HG03095 (cell line): ENCODE data around the gene TRPM5.

ENCODE experiments used
- ATAC-seq: cut with Tn5 transposase; IDR thresholded peaks from one replicate; pipeline ENCODE4 v1.9.1; 2021; ENCODE audit warnings: moderate library complexity; ENCODE audit not compliant: unreplicated experiment

Gene TRPM5

DNA sequence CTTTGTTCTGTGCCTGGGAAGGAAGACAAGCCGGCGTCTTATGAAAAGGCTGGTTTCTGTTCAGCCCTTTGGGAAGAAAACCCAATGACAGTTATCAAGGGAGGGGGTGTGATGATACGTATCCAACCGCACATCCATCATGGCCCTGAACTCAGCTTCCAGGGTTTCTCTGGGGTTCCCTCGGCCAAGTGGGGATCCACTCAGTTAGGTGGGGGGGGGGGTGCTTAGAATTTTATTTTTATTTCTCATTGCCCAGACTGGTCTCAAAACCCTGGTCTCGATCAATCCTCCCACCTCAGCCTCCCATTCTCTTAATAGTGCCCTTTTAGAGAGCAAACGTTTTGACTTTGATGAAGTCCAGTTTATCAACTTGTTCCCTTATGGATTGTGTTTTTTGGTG lies 26.2 kb upstream of the TRPM5 start:
- ATAC-seq, result no peak

DNA sequence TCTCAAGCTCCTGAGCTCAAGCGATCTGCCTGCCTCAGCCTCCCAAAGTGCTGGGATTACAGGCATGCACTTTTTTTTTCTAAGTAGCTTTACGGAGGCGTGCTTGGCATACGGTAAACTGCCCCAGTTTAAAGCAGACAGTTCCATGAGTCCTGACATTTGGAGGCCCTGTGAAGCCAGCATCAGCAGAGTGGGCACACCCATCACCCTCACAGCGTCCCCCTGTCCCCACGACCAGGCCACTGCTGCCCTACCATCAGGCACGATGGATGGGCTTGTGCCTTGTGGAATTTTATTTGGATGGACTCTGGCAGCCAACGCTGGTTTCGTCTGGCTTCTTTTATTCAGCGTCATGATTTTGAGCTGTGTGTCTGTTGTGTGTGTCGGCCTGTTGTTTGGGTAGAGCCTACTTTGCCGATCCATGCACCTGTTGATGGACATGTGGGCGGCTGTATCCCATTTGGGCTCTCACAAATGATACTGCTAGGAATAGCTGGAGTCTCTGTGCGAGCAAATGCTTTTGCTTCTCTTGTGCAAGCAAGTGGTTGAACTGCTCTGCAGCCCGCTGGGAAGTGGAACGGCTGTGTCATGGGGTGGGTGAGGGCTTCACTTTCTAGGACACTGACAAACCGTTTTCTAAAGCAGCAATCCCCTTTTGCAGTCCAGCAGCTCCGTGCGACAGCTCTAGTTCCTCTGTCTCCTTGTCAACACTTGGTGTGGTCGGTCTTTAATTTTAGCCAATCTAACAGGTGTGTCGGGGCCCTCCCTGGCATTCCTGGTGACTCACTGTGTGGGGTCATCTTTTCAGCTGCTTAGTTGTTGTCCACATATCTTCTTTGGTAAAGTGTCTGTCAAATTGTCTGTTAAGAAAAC lies 24.3 kb upstream of the TRPM5 start:
- no peak for ATAC-seq

DNA sequence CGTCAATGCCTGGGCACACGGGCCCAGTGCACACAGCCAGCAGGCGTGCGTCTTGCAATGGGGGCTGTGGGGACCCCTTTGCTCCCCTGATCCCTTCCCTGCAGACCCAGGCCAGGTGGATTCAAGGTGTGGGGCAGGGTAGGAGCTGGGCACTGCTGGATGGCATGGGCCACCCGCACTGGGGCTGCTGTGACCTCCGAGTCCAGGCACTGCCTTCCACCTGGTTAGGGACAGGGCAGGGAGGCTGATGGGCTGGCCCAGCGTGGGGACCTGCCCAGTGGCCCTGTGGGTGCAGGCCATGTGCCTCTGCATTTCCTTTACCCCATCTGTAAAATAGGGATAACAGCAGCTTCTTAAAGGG lies 23.4 kb upstream of the TRPM5 start:
- ATAC-seq, result no peak

DNA sequence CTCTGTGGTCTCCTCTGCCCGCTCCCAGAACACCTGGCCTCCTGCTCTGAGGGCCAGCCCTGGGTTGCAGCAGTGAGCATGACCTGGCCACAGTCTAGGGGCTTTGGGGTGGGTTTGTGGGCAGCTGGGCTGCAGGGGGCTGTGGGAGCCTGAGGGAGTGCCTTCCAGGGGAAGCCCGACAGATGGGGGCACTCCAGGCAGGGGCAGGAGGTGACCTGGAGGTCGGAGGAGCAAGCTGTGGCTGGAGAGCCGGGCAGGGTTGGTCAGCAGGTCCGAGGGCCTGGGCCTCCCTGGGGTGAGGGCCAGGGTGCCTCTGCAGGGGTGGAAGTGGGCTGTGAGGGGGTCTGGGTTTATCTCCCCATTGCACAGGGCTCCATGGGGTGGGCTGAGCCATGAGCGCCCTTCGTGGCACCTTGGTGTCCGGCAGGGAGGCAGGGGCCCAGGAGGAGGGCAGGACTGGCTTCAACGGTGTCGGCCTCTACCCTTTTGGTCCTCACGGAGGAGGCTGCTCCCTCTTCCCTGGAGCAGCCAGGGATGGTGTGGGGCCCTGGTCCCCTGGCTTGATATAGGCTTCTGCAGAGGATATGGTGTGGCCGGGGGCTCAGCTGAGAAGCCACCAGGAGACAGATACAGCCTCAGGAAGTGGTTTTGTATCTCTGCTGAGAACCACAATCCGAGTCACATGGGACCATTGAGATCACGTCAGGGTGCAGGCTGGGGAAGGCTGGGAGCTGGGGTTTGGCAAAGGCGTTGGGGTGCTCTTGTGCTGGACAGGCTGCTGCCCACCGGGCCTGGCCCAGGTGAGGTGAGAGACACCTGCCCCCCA lies 22.8 kb upstream of the TRPM5 start:
- peak; percentile 49 for ATAC-seq

DNA sequence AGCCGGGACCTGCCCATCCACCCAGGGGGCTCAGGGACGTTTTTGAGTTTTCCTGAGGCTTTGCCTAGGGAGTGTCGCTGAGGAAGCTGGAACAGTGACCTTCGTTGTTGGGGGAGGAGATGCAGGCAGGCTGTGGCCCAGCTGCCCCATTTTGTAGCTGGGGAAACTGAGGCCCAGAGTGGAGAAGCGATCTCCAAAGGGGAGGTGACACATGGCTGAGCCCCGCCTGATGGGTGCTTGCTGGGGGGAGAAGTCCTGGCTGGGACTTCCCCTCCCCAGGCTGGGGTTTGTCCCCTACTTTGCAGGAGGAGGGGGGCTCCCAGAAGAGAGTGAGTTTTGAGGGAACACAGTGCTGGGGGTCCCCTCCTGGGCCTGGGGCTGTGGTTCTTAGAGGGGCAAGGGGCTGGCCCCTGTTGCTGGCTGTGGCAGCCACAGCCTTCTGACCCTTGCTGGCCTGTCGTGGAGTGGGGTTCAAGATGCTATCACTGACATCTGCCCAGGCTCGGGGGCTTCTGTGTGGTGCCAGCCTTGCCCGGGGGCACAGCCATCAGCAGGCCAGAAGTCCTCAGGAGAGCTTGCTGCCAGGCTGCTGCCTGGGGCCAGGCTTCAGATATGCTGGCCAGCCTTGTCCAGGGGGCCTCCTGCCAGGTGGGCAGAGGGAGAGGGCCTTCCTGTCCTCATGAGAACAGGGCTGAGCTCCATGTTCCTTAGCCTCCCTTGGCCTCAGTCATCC lies 21.9 kb upstream of the TRPM5 start:
- ATAC-seq, result no peak

DNA sequence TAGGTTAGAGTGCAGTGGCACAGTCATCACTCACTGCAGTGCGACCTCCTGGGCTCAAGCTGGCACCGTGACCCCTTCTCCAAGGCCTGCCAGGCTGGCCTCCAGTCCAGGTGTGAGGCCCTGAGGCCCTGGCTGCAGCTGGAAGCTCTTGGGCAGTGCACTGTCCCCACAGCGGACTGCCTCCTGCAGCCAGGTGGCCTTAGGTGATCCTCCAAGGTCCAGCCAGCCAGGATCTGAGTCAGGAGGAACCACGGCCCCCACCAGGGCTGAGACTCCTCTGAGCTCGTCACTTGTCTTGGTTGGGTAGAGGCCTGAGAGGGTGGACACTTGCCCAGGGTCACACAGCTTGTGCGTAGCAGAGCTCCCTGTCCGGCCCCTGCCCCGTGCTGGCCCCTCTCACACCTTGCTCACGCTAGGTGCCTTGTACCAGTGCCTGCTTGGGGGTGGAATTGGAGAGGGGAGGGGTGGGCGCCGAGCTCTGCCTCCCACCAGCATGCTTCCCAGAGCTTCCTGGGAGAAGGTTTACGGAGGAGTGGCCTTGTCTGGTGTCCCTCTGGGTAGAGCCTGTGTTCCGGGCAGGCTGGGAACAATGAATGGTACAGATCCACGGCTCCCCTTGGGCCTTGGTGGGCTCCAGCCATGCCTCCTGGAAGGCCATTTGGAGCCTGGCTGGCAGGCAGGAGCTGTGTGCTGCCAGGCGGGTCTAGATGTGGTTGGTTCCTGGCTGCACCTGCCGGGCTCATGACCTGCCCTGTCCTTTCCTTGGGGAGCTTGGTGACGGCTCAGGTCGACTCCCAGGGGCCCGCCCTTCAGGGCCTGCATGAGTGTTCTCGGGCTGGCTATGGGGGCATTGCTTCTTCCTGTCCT lies 21.1 kb upstream of the TRPM5 start:
- no peak for ATAC-seq

DNA sequence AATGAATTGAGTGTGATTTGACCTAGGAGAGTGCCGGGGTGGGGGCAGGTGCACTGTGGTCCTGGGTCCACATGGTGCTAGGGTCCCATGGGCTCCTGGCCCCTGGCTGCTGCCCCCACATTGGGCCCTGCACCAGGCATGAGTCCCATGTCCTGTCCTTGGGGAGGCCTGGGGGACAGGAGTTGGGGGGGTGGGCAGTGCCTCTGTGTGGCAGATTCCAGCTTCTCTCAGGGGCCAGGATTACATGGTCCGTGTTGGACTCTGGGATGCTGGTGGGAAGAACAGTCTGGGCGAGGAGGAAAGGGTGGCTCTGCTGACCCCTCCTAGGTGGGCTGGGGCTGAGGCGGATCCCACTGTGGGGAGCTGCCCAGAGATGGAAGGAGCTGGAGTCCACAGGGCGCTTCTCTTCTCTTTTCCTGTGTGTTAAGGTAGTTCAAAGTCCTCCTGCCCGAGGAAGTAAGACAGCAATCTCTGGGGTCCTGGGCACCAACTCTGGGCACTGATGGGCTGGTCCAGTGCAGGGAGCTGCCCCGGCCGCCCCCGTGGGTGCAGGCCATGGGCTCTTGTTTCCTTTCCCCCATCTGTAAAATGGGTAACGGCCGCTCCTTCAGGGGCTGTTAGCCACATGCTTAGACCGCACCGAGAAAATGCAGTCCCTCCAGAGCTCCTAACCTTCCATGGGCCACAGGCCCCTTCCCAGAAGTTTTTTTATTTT lies 20.3 kb upstream of the TRPM5 start:
- ATAC-seq, result no peak

DNA sequence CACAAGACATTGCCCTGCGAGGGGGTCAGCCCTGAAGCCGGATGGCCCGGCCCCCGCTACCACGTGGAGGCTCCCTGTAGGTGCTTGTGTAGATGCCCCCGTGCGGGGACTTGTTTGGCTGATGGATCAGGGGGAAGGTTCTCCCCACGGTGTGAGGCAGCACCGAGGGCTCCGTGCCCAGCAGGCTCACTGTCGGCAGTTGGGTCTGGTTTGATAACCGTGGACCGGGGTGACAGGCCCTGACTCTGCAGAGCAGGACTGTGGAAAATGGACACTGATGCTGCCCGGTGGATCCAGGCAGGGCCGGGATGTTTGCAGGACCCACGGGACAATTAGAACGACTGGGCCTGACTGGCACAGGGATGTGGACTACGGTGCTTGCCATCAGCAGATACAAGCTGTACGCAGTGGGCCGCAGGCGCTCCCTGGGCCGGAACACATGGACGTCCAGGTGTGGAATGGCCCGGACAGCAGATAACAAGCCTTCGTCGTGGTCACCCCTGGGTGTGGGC lies 19.5 kb upstream of the TRPM5 start:
- no peak for ATAC-seq

DNA sequence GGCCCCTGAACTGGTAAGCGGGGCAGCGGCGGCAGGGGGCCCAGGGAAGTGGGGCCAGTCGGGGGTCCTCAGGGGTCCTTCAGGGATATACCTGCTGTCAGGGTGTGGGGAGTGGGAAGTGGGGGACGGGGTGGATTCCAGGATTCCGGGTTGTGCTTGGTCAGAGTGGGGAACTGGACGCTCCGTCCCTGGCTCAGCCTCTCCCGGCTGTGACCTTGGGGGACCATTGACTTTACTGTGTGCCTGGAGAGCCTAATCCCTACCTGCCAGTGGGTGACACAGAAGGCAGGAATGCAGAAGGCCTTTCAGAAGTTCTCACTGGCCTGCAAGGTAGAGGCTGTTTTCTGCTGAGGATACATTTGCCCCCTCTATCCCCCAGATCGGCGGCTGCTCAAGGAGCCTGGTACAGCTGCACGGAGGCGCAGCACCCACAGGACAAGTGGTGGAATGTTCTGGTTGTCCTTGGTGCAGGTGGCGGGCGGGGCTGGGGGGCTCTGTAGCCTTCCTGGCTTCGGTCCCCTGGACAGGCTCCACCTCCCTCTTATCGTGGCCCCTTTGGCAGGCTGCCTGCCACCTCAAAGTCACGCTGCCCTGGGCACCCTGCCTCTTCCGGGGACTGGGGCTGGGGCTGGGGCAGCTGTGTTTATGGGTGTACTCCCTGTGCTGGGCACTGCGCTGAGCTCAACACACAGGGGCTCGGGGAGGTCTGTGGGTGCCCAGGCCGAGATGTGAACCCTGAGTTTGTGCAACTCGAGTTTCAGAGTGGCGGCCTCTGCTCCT lies 18.9 kb upstream of the TRPM5 start:
- ATAC-seq, result no peak

DNA sequence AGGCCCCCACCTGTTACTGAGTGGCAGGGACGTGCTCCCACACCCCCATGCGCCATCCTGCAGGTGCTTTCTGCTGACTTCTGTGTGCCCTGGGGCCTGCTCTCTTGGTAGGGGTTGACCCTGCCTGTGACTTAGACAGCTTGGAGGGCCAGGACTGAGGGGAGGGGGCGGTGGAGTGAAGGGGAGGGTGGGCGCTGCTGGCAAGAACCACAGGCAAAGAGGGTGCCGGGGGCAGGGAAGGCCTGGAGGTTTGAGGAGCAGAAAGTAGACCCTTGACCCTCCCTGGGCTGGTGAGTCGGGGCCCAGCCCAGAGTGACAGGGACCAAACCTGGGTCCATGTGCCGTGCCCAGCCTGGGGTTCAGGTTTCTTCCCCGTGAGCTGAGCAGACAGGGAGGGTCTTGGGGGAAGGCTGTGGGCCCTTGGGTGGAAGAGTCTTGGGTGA lies 18.2 kb upstream of the TRPM5 start:
- ATAC-seq, result no peak

DNA sequence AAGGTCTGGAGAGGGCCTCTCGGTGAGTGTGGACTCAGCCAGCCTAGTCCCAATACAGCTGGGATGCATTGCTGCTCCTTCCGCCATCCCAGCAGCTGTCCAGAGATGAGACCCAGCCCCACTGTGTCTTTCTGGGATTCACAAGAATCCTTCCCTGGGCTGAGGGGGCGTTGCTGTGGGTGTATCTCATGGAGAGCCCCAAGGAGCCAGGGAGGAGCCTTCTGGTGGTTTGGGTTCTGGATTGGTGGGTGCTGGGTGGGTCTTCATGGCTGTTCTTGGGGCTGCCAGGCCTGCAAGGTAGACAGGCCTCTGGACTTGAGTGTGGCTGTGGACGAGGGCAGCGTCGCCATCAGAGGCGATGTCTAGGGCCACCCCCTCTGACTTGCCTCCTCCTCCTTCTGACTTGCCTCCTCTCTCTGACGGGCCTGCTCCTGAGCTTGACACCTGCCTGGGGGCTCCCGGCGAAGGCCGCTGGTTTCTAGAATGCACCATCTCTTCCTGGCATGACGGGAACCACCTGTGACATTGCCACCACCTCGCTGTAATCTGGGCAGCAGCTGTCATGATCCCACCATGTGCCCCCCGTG lies 17.7 kb upstream of the TRPM5 start:
- no peak for ATAC-seq

DNA sequence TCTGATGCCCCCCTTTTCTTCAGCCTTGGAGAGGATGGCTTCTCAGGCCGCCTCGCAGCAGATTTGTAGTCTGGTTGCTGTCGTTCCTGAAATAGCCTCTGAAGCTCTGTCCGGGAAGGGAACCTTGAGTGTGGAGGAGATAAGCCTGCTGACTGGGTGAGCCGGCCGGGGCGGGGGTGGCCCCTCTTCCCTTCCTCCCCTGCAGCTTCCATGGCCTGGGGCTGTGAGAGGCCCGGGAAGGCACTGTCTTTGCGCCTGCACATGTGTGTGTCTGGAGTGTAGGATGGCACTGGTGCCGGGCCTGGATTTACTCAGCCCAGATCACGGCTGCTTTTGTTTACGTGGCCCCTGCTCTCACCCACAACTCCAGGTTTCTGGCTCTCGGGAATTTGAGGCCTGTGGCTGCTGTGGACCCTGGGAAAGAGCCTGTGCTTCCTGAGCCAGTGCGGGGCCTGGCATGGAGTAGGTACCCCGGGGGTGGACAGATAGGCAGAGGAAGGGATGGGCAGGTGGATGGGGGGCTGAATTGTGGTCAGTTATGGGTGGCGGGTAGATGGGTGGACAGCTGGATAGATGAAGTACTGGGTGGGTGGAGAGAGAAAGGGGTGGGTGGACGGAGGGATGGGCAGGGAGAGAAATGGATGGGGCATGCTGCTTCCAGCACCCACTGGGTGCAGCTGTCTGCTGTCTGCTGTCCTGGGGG lies 17.1 kb upstream of the TRPM5 start:
- no peak for ATAC-seq

DNA sequence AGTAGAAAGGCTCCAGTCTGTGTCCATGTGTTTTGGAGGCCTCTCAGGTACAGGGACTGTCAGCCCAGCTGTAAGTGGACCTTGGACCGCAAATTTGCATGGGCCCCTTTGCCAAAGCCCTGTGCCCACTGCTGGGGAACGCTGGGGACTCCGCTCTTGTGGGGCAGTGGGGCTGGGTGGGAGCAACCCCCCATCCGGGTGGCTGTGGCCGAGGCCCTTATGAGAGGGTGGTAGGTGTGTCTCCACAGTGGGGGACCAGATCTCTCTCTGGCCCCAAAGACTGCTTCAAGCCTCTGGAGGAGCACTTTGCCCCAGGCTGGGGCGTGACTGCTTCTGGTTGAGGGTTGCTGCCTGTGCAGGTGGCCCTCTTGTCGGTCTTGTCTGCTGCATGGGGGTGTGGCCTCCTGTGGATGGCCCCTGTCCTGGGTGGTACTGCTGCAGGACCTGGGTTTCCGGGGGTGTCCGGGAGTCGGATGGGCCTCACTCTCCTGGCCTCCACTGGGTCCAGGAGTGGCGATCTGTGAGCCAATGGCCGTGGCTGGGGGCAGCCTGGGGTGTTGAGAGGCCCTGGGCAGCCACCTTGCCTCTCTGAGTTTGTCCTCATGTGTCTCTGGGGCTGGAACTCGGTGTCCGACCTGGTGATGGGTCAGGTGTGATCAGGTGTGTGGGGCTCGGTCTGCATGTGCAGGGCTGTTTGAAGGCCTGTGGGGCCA lies 16.4 kb upstream of the TRPM5 start:
- no peak for ATAC-seq

DNA sequence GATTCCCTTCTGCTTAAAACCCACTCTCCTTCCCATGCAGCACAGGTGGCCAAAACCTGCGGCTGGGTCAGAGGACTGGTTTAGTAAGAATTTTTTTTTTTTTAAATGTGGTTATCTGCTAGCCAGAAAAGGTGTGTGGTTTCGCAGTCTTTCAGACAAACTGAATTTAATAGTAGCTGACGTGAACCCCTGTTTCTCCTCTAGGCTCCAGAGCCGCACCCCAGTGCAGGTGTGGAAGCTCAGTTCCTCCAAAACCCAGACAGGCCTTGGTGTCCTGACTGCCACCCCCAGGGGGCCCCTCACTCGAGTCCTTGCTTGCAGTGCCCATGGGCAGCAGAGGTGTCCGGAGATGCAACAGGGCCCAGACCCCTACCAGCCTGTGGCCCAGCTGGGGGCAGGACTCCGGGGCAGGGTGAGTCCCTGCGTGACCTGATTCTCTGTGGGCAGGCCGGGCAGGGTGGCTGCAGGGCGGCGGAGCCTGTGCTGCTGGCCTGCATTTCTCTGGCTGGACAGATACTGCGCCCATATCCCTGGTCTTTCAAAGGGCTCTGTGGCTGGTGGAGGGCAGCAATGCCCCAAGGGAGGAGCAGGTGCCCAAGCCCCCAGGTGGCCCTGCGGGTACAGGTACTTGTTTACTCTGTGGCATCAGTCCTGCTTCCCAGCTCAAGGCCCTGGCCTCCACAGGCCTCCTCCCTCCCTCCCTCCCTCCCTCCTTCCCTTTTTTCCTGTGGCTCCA lies 15.7 kb upstream of the TRPM5 start:
- no peak for ATAC-seq

DNA sequence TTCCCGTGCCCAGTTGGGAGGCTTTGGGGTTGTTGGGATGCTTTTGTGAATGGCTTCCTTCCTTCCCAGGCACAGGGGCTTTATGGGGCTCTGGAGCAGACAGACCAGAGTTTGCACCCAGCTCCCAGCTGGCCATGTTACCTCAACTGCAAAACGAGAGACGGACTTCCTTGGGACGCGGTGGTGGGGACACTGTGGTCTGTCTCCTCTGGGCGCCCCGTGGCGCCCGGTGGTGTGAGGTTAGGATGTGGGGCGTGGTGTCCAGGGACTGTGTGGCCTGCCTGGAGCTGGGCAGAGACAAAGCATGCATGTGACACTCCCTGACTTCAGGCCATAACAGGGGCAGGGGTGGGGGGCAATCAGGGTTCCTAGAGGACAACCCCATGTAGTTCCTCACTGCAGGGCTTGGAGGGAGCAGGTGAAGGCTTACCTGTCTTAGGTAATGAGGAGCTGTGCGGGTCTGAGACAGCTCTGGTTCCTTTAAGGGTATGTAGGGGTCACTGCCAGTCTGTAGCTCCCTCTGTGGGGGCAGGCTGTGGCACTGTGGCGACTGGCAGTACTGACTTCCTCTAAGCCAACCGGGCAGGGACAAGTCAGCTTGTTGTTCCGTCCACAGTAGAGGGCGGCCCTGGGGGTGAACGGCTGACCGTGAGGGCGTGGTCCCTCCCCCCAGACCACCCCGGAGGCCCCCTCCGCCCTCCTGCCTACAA lies 14.9 kb upstream of the TRPM5 start:
- ATAC-seq, result no peak

DNA sequence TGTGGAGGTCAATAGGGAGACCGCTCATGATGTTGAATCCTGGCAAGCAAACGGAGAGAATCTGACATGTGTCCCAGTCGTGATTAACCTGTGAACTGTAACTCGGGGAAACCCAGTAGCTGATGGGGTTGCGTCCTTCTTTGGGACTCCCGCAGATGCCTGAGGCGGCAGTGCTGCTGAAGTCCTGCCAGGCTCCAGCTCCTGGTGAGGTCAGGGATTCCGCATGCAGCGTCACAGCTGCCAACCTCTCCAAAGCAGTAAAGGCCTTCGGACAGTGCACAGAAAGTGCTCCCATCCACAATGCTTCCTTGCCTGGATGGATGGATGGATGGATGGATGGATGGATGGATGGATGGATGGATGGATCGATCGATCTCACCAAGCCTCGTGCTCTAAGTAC lies 14.0 kb upstream of the TRPM5 start:
- ATAC-seq, result no peak
